Breast epithelium (tissue), 4 donors: ENCODE data around the gene SNRNP200. TPM values are rescaled to one million over a fixed set of nuclear protein-coding genes. Genes with fewer than 3 reads are reported as not detected.

Experiments used
- DNase-seq, 2 donors: peaks; one replicate each; pipeline ENCODE4 v3.0.0-alpha.2; 2019; ENCODE audit warnings: low spot score in 2 of 2
- H3K27ac ChIP-seq, 2 donors: fragments of 200-600 bp; sonication (generic) in 1 of 2; one replicate each; pipeline ENCODE4 v1.5.1; 2016 to 2019; ENCODE audit warnings: mild to moderate bottlenecking in 1 of 2
- H3K27me3 ChIP-seq, 2 donors: fragments of 200-600 bp; sonication (generic) in 1 of 2; one replicate each; pipeline versions ENCODE4 v1.5.1 to v1.6.0; 2017 to 2019; ENCODE audit warnings: control low read depth in 1 of 2, mild to moderate bottlenecking in 1 of 2
- H3K36me3 ChIP-seq: fragments of 200-600 bp; one replicate; pipeline ENCODE4 v1.5.1; 2019
- H3K4me1 ChIP-seq, 2 donors: fragments of 200-600 bp; sonication (generic); one replicate each; pipeline ENCODE4 v1.5.1; 2016 to 2019; ENCODE audit warnings: control low read depth in 1 of 2
- H3K4me3 ChIP-seq, 3 donors: fragments of 200-600 bp; sonication (generic); 1 replicate in 2 of 3; 2 replicates in 1 of 3; pipeline ENCODE4 v1.5.1; 2016 to 2019; ENCODE audit warnings: mild to moderate bottlenecking in 3 of 3, moderate library complexity in 2 of 3
- H3K9me3 ChIP-seq, 2 donors: fragments of 200-600 bp; sonication (generic) in 1 of 2; one replicate each; pipeline ENCODE4 v1.5.1; 2016 to 2019; ENCODE audit warnings: control low read depth in 1 of 2
- POLR2A ChIP-seq: fragments of 450-650 bp; IDR thresholded peaks from one replicate; pipeline ENCODE4 v1.6.1; 2016; ENCODE audit warnings: antibody characterized with exemption, mild to moderate bottlenecking, moderate library complexity
- POLR2AphosphoS5 ChIP-seq, 3 donors: sonication (generic); formaldehyde crosslinking; IDR thresholded peaks; one replicate each; pipeline ENCODE4 v1.6.1; 2017; ENCODE audit warnings: antibody characterized with exemption in 3 of 3
- intact Hi-C: fragments of 100-400 bp; cut with DNase I; formaldehyde crosslinking; loops from one replicate; pipeline ENCODE4 v1.15.1; 2023; ENCODE audit warnings: low total_unique reads
- total RNA-seq, 3 donors: library from RNA; depleted of rRNA; stranded (reverse); fragments of >200 nt; gene quantifications; one replicate each; pipeline ENCODE4 v1.1.0, GENCODE V29; 2016
- TF ChIP-seq, protein P1 (sequence below), 3 donors: fragments of 450-650 bp; IDR thresholded peaks; one replicate each; pipeline ENCODE4 v1.5.1; 2016 to 2017; ENCODE audit warnings: antibody characterized with exemption in 3 of 3, mild to moderate bottlenecking in 3 of 3, moderate library complexity in 3 of 3

Gene SNRNP200
- total RNA-seq, 3 donors from 2014 or later = 99.4 to 111 (median 109) TPM

DNA sequence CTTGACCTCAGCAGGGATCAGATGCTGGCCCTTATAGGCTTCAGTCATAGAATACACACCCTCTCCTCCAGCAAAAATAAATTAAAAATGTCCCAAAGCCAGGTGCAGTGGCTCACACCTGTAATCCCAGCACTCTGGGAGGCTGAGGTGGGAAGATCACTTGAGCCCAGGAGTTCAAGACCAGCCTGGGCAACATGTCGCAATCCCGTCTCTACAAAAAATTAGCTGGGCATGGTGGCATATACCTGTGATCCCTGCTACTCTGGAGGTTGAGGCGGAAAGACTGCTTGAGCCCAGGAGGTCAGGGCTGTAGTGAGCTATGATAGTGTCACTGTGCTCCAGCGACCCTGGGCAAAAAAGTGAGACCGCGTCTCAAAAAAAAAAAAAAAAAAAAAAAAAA is 24.5 kb upstream of the SNRNP200 start:
- TF ChIP-seq POLR2A (no peak), POLR2AphosphoS5 (IDR thresholded peaks at IDR 0.05) (no peak)
- TF ChIP-seq, protein P1, sequence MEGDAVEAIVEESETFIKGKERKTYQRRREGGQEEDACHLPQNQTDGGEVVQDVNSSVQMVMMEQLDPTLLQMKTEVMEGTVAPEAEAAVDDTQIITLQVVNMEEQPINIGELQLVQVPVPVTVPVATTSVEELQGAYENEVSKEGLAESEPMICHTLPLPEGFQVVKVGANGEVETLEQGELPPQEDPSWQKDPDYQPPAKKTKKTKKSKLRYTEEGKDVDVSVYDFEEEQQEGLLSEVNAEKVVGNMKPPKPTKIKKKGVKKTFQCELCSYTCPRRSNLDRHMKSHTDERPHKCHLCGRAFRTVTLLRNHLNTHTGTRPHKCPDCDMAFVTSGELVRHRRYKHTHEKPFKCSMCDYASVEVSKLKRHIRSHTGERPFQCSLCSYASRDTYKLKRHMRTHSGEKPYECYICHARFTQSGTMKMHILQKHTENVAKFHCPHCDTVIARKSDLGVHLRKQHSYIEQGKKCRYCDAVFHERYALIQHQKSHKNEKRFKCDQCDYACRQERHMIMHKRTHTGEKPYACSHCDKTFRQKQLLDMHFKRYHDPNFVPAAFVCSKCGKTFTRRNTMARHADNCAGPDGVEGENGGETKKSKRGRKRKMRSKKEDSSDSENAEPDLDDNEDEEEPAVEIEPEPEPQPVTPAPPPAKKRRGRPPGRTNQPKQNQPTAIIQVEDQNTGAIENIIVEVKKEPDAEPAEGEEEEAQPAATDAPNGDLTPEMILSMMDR (IDR thresholded peaks at IDR 0.05) = no peak
- Histone ChIP-seq H3K36me3 (no peaks in the 10 kb centered on the region), H3K27me3 (no peaks in the 10 kb centered on the region), H3K4me1 (peaks cover 1 to 3% of the 10 kb centered on the region in 2 donors), H3K4me3 (no peak overlapping the region), H3K27ac (peak overlapping the region; percentile 58 to 75), H3K9me3 (no peaks in the 10 kb centered on the region)
- DNase-seq = no peak
- intact Hi-C loops = loop anchor here (10.0 kb wide), 2 partner anchors 195 to 1175 kb away; partner anchors contain the start of gene ZNF514

DNA sequence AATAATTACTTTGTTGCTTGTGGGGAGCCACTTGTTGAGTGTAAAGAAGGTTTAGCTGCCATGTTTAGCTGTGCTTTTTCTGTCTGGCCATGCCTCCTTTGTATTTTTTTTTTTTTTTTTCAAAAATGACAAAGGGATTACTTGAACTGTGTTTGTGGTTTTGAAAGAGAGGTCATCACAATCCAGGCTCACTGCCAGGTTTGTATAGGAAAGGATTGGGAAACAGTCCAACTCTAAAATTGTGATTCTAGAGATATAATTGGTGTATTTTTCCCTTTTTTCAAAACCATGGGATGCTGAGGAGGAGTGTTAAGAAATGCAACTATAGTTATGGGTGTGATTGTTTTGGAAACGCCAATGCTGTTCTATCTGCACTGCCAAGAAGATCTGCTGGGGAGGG is 24.1 kb upstream of the SNRNP200 start:
- DNase-seq = no peak
- H3K27ac ChIP-seq = peak overlapping the region; percentile 58 to 75
- peaks cover 3 to 5% of the 10 kb centered on the region in 2 donors for H3K4me1 ChIP-seq
- H3K36me3 ChIP-seq = no peaks in the 10 kb centered on the region
- no peaks in the 10 kb centered on the region for H3K9me3 ChIP-seq
- TF ChIP-seq, protein P1 (IDR thresholded peaks at IDR 0.05) = no peak
- TF ChIP-seq POLR2A (no peak), POLR2AphosphoS5 (IDR thresholded peaks at IDR 0.05) (no peak)
- H3K4me3 ChIP-seq = no peak overlapping the region
- intact Hi-C loops = loop anchor here (10.0 kb wide), 2 partner anchors 195 to 1175 kb away; partner anchors contain the start of gene ZNF514
- H3K27me3 ChIP-seq = no peaks in the 10 kb centered on the region

DNA sequence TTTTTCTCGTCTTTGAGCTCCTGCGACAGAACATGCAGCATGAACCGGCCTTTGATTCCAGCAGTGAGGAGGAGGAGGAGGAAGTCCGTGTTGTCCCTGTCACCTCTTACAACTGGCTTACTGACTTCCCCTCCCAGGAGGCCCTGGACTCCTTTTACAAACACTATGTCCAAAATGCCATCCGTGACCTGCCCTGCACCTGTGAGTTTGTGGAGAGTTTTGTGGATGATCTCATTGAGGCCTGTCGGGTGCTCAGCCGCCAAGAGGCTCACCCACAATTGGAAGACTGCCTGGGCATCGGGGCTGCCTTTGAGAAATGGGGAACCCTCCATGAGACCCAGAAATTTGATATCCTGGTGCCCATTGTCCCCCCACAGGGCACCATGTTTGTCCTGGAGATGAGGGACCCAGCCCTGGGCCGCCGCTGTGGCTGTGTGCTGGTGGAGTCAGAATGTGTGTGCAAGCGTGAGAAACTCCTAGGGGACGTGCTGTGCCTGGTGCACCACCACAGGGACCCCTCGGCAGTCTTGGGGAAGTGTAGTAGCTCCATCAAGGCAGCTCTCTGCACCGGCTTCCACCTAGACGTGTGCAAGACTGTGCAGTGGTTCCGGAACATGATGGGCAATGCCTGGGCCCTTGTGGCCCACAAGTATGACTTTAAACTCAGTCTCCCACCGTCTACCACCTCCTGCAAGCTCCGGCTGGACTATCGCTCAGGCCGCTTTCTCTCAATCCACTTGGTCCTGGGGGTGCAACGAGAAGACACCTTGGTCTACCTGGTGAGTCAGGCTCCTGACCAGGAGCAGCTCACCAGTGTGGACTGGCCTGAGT is 21.9 kb upstream of the SNRNP200 start:
- intact Hi-C loops = loop anchor here (10.0 kb wide), 2 partner anchors 198 to 1172 kb away; partner anchors contain the start of gene ZNF514
- Histone ChIP-seq H3K27me3 (no peaks in the 10 kb centered on the region), H3K36me3 (no peaks in the 10 kb centered on the region), H3K4me3 (no peak overlapping the region), H3K4me1 (peaks cover 3 to 5% of the 10 kb centered on the region in 2 donors), H3K9me3 (no peaks in the 10 kb centered on the region), H3K27ac (no peak overlapping the region)
- TF ChIP-seq POLR2AphosphoS5 (IDR thresholded peaks at IDR 0.05) (no peak), POLR2A (no peak)
- TF ChIP-seq, protein P1 (IDR thresholded peaks at IDR 0.05) = no peak
- DNase-seq = no peak

DNA sequence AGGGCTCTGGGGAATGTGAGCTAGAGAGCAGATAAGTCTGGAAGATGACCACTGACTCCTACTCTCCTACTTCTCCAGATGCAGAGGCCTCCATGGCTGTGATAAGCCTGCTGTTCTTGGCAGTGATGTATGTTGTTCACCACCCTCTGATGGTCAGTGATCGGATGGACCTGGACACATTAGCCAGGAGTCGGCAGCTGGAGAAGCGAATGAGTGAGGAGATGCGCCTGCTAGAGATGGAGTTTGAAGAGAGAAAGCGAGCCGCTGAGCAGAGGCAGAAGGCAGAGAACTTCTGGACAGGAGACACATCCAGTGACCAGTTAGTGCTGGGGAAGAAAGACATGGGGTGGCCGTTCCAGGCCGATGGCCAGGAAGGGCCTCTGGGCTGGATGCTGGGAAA is 21.2 kb upstream of the SNRNP200 start:
- intact Hi-C loops = loop anchor here (10.0 kb wide), 2 partner anchors 198 to 1172 kb away; partner anchors contain the start of gene ZNF514
- Histone ChIP-seq H3K9me3 (no peaks in the 10 kb centered on the region), H3K27me3 (no peaks in the 10 kb centered on the region), H3K4me1 (peaks cover 3 to 5% of the 10 kb centered on the region in 2 donors), H3K4me3 (peak overlapping the region in 2 of 3 donors; percentile 64 to 75), H3K36me3 (no peaks in the 10 kb centered on the region), H3K27ac (peak overlapping the region; percentile 71 to 85)
- DNase-seq = no peak
- no peak for TF ChIP-seq POLR2A
- TF ChIP-seq, protein P1 (IDR thresholded peaks at IDR 0.05) = no peak
- no peak for TF ChIP-seq POLR2AphosphoS5 (IDR thresholded peaks at IDR 0.05)

DNA sequence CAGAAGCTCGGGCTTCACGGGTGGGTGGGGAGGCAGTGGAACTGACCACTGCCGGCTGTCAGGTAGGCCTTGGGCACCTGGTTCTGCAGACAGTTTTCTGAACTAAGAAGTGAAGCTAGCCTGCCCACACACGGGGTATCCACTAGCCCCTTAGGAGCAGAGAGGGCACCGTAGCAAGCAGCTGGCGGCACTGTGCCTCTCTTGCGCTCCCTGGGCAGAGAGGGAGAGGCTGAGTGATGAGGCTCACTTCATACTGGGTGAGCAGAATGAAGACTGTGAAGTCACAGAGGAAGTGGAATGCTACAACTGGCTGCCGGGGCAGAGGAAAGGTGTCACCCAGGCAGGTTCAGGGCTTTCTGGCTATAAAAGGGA is 20.5 kb upstream of the SNRNP200 start:
- Histone ChIP-seq H3K4me1 (peaks cover 3 to 5% of the 10 kb centered on the region in 2 donors), H3K27me3 (no peaks in the 10 kb centered on the region)

More for the DNA sequence above, 20.5 kb upstream of the SNRNP200 start:
- TF ChIP-seq POLR2AphosphoS5 (IDR thresholded peaks at IDR 0.05) (no peak), POLR2A (no peak)
- TF ChIP-seq, protein P1 (IDR thresholded peaks at IDR 0.05) = no peak
- Histone ChIP-seq H3K9me3 (no peaks in the 10 kb centered on the region), H3K36me3 (no peaks in the 10 kb centered on the region), H3K4me3 (peak overlapping the region; percentile 56 to 75 (median 64)), H3K27ac (peak overlapping the region; percentile 71 to 85)
- intact Hi-C loops = loop anchor here (10.0 kb wide), 2 partner anchors 199 to 1171 kb away; partner anchors contain the start of gene ZNF514
- no peak for DNase-seq
